OCI-LY1 (cell line): ENCODE data around the gene SSNA1.

ENCODE experiments used
- CTCF ChIP-seq: fragments of 200-600 bp; sonication (generic), shearing (Covaris generic); IDR thresholded peaks from 2 replicates; pipeline ENCODE4 v1.5.1; 2017; ENCODE audit warnings: mild to moderate bottlenecking, antibody characterized with exemption, low read length, moderate library complexity, mixed read lengths
- EZH2 ChIP-seq: fragments of 200-600 bp; sonication (generic), shearing (Covaris generic); IDR thresholded peaks from 2 replicates; pipeline ENCODE4 v1.8.0; 2017; ENCODE audit warnings: borderline replicate concordance, mixed run types, mild to moderate bottlenecking, antibody characterized with exemption, low read length, moderate library complexity, mixed read lengths

GRCh38 chr9:137158625-137159024 is 29.9 kb upstream of the SSNA1 start:
- TF ChIP-seq CTCF, result no peak
- TF ChIP-seq EZH2, result no peak
